NCI-H1048 (cell line): ENCODE measurements around the gene BSPRY.
A peak's percentile ranks its signal among the peaks of the same experiment; 100 is the strongest.
"Not testable (repeated sequence)": the region's sequence is repeated elsewhere in the genome, so short reads cannot be mapped to it uniquely, and the experiment has no call there.

Source experiments
- DNase-seq: peaks from one replicate; lab custom pipeline; 2025; lab: John Stamatoyannopoulos, UW

The BSPRY gene

DNA sequence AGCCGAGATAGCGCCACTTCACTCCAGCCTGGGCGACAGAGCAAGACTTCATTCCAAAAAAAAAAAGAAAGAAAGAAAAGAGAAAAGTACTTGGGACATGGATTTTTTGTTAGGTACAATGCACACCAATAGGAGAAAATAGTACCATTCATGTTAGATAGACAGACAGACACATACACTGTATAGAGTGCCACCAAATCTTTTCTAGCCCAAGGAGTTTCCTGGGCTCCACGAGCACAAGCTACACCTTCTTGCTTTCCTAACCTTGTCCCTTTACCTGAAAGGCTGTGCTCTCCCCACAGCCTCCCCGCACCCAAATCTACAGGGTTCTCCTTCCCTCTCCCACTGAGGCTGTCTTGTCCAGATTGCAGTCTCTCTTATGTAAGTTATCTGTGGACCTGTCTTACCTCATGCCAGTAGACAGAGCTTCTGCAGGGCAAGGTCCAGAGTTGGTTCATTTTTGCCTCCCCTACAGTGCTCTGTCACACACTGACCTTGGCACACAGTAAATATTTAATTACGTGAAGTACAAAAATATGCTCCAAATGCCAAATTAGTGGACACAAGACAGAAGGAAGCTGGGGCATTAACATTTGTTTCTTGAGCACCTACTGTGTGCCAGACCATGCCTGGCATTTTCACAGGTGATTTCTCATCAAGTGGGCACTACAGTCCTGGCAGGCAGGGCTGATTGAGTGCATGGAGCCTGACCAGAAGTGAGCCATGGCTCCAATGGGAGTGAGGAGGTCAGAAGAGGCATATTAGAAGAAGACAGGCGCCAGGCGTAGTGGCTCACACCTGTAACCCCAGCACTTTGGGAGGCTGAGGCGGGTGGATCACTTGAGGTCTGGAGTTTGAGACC, 45.9 kb downstream of the BSPRY start:
- DNase-seq = no peak

DNA sequence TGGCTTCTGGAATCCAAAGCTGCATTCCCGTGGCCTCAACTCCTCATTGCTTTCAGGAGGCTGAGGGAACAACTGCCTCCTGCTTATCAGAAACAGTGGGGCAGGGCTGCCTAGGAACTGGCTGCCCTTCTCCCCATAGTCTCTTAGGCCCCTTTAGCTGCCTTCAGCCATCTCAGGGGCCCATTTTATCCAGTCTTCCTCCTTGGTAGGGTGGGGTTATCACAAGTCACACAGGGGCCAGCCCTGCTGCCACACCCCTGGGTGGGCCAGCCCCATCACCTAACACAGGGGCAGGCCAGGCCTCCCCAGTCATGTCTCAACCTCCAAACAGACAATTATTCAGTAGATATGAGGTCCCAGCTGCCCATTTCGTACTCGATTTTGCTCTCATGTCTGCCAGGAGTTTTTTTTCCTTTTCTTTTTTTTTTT, 47.9 kb downstream of the BSPRY start:
- DNase-seq = no peak

DNA sequence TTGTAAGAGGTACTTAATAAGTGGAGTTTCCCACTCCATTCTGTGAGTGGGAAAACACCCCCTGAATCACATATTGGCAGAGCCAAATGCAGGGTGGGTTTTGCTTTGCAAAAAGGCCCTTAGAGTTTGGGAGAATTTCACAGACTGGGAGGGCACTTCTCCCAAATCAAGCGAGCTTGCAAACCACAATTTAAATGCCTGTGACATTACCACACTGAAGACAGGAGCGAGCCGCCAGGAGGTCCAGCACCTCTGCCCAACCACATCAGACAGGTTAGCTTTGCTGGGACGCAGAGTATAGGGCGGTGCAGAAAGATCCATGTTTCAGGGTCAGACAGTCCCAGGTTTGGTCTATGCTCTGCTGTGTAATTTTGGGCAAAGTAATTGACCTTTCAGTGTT, 49.5 kb downstream of the BSPRY start:
- DNase-seq = no peak

DNA sequence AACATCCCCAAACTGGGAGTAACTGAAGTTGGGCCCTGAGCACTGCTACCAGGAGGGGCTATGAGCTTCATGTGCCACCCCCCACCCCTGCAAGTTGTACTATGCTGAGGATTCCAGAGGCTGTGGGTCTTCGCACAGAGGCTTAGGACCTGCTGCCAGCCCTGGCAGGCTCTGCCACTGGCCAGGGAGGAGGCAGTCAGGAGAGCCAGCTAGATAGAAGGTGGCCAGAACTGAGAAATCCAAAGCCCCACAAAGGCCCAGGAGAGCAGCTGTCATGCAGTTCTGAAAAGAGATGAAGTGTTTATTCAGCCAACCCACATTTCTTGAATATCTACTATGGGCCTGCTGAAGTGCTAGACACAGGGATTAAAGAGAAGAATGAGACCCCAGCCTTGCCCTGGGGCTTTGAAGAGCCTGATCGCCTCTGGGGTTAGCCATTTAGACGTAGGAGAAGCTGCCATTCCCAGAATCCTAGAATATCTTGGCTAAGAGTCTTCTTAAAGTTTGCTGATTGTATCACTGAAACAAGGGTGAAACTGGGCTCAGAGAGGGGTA, 50.4 kb downstream of the BSPRY start:
- no peak for DNase-seq

DNA sequence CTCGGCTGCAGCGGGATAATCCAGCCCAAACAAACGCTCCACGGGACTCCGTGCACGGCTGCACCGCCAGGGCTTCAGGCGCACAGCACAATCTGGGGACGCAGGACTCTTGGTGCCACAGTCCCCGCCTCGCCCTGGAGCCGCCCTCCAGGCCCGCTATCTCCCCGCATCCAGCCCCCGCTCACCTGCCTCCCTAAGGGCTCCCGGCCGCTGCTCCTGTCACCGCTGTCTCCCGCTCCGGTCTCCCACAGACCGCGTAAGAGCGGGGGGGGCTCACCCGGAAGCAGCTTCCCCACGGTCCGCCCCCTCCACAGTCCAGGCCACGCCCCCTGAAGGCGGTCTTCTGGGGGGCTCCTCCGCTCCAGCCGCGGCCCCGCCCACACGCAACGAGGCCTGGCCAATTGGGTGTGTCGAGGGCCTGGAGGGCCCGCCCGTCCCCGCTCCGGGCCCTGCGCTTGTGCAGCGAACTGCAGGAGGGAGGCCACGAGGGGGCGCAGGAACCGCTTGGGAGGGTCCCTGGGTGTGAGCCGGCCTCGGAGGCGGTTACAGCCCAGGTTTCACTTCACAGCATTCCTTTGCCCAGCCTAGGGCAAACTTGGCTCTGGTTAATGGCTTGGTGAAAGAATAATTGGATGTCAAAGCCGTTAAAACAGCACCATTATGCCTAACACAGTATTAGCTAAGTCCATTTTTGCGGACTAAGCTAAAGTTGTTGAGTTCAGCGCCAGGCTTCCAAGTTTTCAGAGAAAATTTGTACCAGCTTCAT, 51.9 kb downstream of the BSPRY start, which contains the start of gene ALAD:
Gene ALAD, minus strand, starts transcription at position 258 of the 766 bp plus-strand sequence. CDS start 7,725 bp downstream, outside the sequence.
- DNase-seq = peak; percentile 96

DNA sequence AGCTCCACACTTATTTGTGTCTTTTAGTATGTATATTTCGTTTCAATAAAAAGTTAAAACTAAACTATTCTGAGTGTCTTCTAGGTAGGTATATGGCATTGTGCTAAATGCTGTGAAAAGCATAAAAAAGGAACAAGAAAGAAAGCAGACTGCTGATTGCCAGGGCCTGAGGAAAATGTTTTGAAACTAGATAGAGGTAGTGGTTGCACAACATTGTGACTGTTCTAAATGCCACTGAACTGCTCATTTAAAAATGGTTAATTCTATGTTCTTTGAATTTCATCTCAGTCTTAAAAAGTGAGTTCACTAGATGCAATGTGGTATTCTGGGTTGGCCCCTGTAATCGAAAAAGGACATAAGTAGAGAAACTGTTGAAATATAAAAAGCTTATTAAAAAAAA, 54.3 kb downstream of the BSPRY start:
- no peak for DNase-seq

DNA sequence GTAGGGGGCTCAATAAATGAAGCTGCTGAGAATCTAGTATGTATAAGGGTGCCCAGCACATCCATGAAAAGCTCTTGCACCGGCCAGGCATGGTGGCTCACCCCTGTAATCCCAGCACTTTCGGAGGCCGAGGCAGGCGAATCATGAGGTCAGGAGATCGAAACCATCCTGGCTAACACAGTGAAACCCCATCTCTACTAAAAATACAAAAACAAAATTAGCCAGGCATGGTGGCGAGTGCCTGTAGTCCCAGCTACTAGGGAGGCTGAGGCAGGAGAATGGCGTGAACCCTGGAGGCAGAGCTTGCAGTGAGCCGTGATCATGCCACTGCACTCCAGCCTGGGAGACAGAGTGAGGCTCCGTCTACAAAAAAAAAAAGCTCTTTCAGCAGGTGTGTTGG, 57.0 kb downstream of the BSPRY start:
- DNase-seq = not testable (repeated sequence)

DNA sequence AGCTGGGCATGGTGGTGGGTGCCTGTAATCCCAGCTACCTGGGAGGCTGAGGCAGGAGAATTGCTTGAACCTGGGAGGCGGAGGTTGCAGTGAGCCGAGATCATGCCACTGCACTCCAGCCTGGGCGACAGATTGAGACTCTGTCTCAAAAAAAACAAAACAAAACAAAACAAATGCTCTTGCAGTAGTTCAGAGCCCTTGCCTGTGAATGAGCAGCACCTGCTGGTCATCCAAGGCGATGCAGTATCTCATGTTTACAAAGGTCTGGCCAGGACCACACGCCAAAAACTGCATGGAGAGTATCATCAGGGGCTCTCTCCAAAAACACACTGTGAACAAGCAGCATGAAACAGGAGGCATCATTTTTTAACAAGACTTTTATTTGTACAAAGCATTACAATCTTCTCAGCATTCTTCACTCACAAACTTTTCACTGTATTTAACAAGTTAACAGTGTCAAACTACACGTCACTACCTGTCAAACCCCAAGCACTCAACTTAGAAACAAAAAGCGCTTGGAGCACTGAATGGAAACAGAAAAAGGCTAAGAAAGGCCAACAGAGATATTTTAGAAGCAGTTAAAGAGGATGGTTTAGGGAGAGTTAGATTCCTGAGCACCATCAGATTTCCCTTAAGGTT, 57.7 kb downstream of the BSPRY start:
- peak; percentile 3 for DNase-seq

DNA sequence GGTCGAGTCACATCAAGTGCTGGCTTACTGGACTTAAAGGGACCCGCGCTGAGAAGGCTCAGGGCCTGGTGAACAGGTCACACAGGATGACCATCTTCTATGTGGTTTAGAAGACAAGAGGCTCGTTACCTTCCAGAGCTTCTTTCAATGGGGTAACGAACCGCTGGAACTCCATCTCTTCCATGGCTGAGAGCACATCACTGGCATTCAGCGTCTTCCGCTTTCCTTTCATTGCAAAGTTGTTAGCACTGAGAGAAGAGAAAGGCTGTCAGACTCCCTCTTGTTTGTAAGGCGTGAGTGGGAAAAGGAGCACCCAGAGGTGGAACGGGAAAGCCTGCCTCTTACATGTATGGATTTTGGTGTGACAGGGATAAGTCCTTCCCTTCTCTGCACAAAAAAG, 60.1 kb downstream of the BSPRY start:
- DNase-seq = no peak

DNA sequence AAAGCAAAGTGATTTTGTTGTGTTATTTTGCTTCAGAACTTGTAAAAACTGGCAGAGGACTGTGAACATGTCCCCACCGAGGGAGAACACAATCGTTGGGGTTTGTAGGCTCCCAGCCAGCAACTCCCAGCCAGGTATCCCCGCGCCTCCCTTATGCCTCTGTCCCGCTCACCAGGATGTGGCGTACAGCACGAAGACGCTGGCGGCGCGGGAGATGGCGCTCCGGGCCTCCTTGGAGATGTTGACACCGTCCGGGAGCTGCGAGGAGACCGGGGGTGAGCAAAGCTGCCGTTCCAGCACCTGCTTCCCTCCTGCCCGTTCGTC, 60.5 kb downstream of the BSPRY start:
- DNase-seq = no peak

DNA sequence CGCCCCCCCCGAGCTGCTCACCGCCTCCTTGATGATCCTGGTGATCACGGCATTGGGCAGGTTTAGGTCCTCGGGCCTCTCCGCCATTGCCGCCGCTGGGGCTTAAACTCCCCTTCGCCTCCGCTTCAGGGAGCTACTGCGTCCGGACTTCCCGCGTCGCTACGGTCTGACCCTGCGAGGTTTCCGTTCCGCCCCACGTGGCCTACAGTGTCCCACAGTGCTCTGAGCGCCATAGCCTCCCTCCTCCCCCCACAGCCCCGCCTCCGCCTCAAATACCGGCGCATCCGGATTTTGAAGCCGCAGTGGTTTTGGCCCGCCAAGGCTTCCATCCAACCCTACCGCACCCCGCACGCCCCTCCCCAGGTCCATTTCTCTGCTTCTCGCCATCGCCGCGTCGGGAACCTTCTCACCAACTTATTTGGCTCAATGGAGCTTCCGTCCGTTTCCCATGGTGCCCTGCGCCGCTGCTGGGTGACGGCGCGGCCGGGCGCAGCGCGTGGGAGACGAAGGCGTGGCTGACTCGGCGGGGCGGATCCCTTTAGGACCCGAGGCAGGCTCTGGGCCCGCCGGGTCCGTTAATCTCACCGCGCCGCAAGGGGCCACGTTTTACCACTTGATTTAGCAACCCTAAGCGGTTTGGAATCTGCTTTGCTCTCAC, 61.0 kb downstream of the BSPRY start, which contains the start of the genes C9orf43 and POLE3:
Gene C9orf43, plus strand, starts transcription at position 541 of the 658 bp plus-strand sequence. CDS start 2,747 bp downstream, outside the sequence.
Gene POLE3, minus strand, starts transcription at position 469 of the 658 bp plus-strand sequence. Its CDS starts 382 bp downstream, at position 87.
- DNase-seq = peak; percentile 84

DNA sequence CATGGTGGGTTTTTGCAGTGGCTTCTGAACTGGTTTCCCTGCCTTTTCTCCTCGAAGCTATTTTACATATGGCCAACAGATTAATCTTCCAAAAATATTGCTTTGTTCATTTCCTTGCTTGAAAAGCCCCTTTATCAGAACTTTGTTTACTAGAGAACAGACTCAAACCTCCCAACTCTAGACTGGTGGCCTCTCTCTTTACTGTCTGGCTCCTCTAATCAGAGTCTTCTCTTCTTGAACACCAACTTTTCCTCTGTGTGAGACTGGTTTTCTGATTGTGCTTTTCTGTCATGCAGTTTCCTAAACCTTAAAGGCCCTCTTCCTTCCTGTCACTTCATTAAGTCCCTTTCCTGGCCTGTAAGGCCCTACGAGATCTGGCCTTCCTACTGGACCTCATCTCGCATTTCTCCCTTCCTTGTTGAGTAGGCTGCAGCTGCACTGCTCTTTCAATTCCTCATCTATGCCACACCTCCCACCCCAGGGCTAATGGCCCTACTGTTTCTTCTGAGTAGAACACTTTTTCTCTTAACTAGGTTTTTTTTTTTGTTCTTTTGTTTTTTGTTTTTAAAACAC, 66.9 kb downstream of the BSPRY start:
- no peak for DNase-seq

DNA sequence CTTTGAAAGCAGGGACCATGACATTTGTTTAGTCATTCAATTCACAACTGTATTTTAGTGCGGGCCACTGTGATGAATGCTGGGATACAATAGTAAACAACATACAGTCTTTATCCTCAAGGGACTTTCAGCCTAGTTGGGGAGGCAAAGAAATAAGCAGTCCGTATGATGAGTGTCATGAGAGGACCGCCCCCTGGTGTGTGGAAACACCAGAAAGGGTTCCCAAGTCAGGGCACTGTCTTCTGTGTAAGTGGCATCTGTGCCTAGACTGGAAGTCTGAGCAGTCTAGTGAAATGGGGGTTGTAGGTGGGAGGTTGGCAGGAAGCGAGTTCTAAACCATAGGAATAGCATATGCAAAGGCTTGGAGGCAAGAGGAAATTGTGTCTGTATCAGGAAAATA, 68.0 kb downstream of the BSPRY start:
- no peak for DNase-seq
